WI38 (cell line): ENCODE results near the gene REP15.

Experiments used
- H3K4me3 ChIP-seq: 2 replicates; pipeline ENCODE4 v1.5.1; 2011; ENCODE audit warnings: low read depth, mild to moderate bottlenecking, control low read depth, low read length
- TF ChIP-seq, protein P1 (sequence below): IDR thresholded peaks from 2 replicates; pipeline ENCODE4 v1.5.1; 2012; ENCODE audit warnings: low read depth, mild to moderate bottlenecking, control low read depth, low read length

The REP15 gene

DNA sequence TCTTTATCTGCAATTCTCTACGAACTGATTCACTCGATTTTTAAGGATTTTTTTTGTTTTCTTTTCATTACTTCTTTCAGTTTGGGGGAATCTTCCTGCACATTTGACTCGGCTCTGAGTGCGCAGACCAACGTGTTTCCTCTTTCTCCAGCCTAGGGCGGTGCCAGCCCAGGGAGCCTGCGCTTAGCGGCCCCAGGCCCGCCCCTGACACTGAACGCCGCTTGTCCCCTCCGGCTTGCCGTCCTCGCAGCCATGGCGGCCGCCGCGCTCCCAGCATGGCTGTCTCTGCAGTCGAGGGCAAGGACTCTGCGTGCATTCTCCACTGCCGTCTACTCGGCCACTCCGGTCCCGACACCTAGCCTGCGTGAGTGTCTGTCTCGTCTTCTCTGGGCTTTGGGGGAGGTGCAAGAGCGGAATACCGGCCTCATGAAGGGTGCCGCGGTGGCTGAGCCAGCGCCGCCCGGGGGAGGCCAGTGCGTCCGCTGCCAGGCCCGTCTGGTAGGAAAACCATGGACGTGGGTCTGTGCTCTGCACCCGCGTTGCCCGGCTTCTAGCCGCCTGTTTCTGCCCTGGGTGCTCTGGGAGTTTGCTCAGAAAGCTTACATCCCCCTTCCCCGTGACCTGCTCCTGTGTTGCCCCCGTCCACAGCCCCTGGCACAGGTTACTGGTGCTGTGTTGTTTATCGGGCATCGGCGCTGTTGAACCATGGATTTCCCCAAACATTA, 14.5 kb downstream of the REP15 start, which contains the start of gene MRPS35:
MRPS35 (plus strand) TSS at position 241 of the 725 bp plus-strand sequence; CDS start at position 253, 12 bp downstream.
- TF ChIP-seq, protein P1, sequence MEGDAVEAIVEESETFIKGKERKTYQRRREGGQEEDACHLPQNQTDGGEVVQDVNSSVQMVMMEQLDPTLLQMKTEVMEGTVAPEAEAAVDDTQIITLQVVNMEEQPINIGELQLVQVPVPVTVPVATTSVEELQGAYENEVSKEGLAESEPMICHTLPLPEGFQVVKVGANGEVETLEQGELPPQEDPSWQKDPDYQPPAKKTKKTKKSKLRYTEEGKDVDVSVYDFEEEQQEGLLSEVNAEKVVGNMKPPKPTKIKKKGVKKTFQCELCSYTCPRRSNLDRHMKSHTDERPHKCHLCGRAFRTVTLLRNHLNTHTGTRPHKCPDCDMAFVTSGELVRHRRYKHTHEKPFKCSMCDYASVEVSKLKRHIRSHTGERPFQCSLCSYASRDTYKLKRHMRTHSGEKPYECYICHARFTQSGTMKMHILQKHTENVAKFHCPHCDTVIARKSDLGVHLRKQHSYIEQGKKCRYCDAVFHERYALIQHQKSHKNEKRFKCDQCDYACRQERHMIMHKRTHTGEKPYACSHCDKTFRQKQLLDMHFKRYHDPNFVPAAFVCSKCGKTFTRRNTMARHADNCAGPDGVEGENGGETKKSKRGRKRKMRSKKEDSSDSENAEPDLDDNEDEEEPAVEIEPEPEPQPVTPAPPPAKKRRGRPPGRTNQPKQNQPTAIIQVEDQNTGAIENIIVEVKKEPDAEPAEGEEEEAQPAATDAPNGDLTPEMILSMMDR = no peak
- peak within 1 kb of the TSS; percentile 99 for H3K4me3 ChIP-seq

DNA sequence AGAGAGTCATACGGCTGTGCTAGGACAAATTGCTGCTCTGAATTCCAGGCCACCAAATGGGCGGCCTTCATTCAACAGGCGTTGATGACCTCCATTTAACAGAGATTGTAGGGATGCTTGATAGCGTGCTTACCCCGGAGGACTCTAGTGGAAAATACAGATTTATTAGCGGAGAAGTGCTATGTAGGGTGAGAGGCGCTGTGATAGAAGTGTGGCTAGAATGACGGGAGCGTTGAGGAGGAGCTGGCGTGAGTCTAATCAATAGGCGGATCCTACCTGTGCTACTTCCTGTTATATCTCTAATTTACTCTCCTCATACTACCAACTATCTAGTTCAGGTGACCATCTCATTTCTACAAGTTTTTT, 15.1 kb downstream of the REP15 start:
- H3K4me3 ChIP-seq = peak overlapping the region; percentile 99
- TF ChIP-seq, protein P1 = no peak

DNA sequence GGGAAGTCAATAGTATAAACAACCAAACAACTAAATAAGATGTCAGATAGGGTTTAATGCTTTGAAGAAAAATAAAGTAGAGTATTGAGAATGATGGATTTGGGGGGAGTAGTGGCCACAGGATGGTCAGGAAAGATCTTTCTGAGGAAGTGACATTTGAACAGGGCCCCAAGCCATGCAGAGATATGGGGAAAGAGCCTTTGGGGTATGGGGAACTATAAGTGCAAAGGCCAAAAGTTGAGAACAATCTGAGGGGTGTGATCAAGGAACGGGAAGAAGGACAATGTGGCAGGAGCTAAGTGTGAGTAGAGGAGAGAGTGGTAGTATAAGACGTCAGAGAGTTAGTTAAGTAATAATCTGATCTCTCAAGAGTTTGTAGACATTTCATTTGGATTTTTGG, 15.7 kb downstream of the REP15 start:
- H3K4me3 ChIP-seq = no peak overlapping the region
- TF ChIP-seq, protein P1 = no peak

DNA sequence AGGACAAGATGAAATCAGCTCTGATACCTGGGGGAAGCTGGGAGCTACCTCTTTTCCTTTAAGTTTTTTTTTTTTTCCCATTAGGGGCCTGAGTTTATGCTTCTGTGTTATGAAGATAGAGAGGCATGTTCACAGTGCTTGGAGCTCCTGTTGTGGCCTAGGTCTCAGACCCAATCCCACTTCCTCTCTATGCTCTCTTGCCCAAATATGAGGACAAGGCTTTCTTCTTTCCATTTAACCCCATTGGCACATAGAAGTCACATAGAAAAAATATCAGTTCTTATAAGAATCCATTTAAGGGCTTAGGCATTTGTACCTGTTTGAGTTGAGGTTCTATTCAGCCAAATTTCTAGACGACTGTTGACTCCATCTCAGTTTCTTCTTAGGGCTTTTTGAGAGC, 27.0 kb downstream of the REP15 start:
- no peak overlapping the region for H3K4me3 ChIP-seq
- TF ChIP-seq, protein P1 = no peak

DNA sequence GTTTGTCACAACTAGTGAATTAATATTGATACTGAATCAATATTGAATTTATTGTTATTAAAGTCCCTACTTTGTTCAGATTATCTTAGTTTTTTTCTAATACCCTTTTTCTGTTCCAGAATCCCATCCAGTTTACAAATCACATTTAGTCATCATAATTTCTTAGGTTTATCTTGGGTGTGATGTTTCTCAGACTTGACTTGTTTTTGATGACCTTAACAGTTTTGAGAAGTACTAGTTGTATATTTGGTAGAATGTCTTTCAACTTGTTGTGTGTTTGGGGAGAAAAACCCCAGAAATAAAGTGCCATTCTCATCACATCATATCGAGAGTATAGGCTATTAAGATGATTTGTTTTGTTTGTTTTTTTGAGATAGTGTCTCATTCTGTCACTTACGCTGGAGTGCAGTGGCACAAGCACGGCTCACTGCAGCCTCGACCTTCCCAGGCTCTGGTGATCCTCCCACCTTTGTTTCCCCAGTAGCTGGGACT, 33.9 kb downstream of the REP15 start:
- H3K4me3 ChIP-seq = no peak overlapping the region
- TF ChIP-seq, protein P1 = no peak

DNA sequence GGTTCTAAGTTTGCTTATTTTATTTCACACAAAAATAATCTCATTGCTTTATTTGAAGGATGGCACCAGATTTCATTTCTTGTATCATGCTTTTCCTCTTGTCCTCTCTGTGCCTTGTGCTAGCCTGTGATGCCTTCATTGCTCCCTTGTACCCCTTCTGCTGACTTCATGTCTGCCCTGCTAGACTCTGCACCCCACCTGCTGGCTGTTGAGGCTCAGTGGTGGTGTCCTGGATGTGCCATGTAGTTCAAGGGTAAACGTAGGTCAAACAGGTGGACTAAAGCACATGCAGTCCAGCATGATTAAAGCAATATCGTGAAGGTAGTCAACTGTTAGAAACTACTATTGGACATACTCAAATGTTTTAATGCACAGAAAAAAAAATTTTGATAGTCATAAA, 36.0 kb downstream of the REP15 start:
- TF ChIP-seq, protein P1 = no peak
- H3K4me3 ChIP-seq = no peak overlapping the region

DNA sequence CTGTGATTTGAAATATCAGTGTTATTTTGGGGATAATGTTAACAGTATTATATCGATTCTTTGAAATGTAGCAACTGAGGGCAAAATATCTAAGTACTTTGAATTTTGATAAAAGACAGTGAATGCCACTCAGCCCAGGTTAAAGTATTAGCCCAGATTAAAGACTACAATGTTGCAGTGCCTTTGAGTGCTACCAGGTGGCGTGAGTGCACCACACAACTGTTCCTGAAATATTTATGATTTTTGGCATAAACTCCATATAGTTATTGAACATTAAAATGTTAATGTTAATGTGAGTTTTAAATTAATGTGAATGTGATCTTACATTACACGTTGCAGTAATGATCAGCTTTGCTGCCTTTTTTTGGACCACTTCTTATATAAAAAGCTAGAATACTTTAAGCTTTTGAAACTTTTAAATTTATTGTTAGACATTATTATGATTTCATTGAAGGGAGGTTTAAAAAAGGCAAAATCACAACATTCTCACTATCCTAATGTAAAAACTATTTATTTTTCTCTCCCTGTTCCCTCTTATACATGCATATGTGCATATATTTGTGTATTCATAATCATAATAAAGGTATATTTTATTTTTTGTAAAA, 36.9 kb downstream of the REP15 start:
- TF ChIP-seq, protein P1 = peak; percentile 72

More for the DNA sequence above, 36.9 kb downstream of the REP15 start:
- H3K4me3 ChIP-seq = no peak overlapping the region
